Measurements from ENCODE around the gene GALNT6.

The GALNT6 gene

DNA sequence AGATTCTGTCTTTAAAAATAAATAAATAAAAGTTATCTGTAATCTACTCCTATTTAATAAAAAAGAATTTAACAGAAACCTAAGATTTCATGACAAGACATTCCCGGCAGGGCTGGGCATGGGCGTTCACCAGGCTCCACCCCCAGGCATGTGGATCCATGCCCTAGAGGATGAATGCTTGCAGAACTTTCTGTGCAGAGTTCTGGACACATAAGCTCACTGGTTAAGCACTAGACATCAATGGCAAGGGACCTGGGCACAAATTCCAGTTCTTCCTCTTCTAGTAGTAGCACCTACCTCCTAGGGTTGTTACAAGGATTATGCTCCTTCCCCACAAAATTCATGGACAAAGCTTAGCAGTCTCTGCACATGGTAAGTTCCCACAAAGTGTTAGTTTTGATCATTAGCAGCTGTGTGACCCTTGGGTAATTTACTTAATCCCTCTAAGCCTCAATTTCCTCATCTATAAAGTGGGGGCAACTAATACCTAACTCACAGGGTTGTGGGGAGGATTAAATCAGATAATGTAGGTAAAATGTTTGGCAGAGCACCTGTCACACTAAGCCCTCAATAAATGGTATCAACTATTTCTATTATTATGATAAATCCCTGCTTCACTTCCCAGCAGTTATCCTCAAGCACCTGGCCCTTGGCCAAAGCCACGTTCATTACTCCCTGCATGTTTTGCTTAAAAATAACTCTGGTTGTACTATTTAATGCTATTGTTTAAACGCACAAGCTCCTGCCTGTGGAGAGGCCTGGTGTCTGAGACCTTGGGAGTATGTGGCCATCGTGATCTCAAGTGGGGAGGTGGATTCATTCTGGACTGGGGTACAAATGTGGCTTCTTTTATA, 9.8 kb downstream of the GALNT6 start:
- DNase-seq, result no peak

- no peak for DNase-seq
Measured at GRCh38 chr12:51379571-51379970, 11.6 kb downstream of the GALNT6 start.

DNA sequence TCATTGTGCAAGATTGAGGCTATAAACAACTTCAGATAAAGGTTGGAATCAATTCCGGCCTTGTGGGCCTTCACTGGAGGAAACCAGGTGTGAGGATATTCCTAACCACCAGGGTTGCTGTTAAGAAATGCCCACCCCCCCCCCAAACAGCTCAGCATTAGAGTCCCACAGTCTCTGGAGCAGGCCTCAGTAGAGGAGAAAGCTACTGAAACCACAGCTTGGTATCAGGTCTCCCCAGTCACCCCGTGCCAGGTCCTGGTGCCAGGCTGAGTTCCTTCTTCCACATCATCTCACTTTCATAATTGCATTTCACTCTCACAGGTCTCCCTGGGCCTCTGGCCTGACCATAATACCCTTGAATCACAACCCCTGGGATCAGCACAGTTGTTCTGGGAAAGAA, 12.5 kb downstream of the GALNT6 start:
- DNase-seq, result no peak

- no peak for DNase-seq
Measured at GRCh38 chr12:51377099-51377984, 13.9 kb downstream of the GALNT6 start.

DNA sequence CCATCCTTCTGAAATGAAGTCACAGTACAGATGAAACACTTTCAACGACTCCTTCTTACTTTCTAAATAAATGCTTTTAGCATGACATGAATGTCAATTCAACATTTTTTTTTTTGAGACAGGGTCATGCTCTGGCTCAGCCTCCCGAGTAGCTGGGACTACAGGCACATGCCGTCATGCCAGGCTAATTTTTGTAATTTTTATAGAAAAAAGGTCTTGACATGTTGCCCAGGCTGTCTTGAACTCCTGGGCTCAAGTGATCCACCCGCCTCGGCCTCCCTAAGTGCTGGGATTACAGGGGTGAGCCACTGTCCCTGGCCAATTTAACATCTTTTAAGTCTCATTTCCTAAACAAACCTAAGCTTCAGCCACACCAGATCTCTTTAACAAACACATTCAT, 16.4 kb downstream of the GALNT6 start:
- no peak for DNase-seq

DNA sequence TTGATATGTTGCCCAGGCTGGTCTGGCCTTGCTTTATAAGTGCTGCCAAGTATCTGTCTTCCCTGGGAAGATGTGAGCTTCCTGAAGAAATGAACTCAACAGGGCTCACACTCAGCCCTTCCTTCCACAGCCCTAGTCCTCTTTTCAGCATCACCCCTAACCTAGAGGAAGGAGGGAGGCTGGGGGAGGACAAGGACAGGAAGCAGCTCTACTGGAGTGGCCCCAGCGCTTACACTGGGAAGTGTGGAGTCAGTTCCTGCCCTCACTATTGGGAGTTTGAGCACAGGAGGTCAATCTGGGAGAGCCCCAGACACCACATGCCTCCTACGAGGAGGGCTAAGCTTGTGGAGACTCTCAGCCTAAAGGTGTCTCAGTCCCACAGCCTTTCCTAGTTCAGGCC, 16.8 kb downstream of the GALNT6 start:
- DNase-seq, result no peak

GRCh38 chr12:51373187-51373586, 18.0 kb downstream of the GALNT6 start:
- no peak for DNase-seq

GRCh38 chr12:51372021-51372420, 19.2 kb downstream of the GALNT6 start:
- DNase-seq, result no peak

DNA sequence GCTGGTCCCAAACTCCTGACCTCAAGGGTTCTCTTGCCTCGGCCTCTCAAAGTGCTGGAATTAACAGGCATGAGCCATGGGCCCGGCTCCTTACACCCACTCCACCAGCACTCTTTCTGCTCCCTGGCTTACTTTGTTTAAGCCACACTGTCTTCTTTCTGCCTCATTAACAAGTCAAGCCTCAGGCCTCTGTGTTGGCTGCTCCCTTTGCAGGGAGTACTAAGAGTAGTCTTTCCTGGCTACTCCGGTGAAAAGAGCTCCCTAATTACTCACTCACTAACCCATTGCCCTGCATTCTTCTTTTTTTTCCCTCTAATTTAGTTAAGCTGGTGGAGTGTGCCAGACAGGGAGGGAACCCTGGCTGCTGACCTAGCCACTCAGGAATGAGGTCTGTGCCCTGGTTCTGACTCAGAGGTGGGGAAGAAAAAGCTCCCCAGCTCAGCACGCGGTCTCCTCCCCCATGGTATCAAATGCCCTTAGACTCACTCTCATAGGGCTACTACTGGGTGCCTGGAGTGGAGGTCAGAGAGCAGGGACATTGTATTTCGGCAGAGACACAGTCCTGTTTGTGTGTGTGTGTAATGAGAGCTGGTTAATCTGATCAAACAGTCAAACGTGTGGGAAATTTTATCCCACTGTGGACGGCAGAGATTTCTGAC, 19.8 kb downstream of the GALNT6 start:
- DNase-seq, result no peak

DNA sequence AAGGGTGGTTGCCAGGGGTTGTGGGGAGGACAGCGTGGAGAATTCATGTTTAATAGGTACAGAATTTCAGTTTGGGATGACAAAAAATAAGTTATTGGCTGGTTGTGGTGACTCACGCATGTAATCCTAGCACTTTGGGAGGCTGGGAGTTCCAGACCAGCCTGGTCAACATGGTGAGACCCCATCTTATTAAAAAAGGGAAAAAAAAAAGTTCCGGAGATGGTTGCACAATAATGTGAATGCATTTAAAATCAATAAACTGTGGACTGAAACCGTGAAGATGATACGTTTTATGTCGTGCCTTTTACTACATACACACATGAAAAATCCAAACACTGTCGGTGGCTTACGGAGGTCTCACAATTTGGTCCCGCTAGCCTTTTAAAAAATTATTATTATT, 20.5 kb downstream of the GALNT6 start:
- no peak for DNase-seq

DNA sequence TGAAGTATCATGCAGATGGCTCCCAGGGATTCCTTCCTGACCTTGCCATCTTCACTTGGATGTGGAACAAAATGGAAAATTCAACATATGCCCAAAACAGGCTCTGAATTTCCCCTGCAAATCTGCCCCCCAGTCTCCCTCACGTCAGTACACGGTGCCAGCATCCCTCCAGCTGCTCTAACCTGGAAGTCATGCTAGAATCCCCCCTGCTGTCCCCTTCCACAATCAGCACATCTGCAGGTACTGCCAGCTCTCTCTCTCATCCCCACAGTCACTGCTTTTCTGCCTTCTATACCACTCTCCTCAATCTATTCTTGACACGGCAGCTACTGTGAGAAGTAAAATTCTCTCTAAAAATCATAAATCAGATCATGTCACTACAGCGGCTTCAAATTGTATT, 21.6 kb downstream of the GALNT6 start:
- no peak for DNase-seq

GRCh38 chr12:51368640-51369517, 22.3 kb downstream of the GALNT6 start:
- peak; percentile 6 for DNase-seq

DNA sequence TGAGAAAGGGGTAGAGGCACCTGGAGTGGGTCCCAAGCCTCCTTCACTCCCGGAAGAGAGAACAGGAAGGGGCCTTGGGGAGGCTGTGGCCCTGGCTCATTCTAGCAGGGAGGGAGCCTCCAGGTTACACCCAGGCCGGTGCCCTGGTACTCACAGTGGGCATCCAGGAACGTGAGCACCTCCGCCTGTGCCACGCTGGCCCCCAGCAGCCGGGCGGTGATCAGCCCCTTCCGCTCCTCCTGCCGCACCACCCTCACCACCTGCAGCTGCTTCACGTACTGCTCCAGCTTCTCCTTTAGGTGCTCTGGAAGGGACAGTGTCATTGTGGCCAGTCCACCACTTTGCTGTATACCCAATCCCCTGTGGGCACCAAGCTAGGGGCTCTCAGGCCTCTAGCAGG, 25.9 kb downstream of the GALNT6 start:
- DNase-seq, result no peak

GRCh38 chr12:51364001-51364400, 27.2 kb downstream of the GALNT6 start:
- no peak for DNase-seq

GRCh38 chr12:51362747-51363342, 28.4 kb downstream of the GALNT6 start:
- no peak for DNase-seq

GRCh38 chr12:51362307-51362706, 28.9 kb downstream of the GALNT6 start:
- DNase-seq, result no peak

- DNase-seq, result no peak
Measured at GRCh38 chr12:51361161-51362016, 29.8 kb downstream of the GALNT6 start.

GRCh38 chr12:51360315-51360714, 30.9 kb downstream of the GALNT6 start:
- no peak for DNase-seq

GRCh38 chr12:51359851-51360250, 31.4 kb downstream of the GALNT6 start:
- DNase-seq, result no peak

DNA sequence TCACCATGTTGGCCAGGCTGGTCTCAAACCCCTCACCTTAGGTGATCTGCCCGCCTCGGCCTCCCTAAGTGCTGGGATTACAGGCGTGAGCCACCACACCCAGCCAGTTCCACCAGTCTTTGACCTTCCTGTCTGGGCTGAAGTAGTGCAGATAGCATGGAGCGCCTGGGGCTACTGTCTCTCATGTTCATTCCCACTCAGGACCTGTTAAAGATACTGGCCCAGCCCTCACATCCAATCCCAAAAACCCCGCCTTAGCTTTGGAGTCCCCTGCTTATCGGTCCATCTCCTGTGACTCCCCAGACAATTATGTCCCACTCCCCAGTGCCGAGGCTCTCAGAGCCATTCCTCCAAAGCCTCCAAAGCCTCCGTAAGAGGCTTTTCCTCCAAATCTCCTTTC, 32.7 kb downstream of the GALNT6 start:
- no peak for DNase-seq

Measured in SHP77 treated with DMSO at 0.1 percent for 48 hours (cell line).